Effector memory CD4-positive, alpha-beta T cell (primary cell): ENCODE measurements around the gene LRRC70.
"Not testable (repeated sequence)": the region's sequence is repeated elsewhere in the genome, so short reads cannot be mapped to it uniquely, and the experiment has no call there.

Experiments used
- DNase-seq, 3 donors: peaks; one replicate each; pipeline ENCODE4 v3.0.0-alpha.2; 2020
- H3K27ac ChIP-seq: 2 replicates; pipeline ENCODE4 v1.7.0; 2013; ENCODE audit warnings: mild to moderate bottlenecking, low read length, moderate library complexity; ENCODE audit not compliant: insufficient read depth, poor library complexity, severe bottlenecking
- H3K27me3 ChIP-seq: replicated peaks from 2 replicates; pipeline ENCODE4 v1.7.0; 2013; ENCODE audit warnings: mild to moderate bottlenecking, low read length; ENCODE audit not compliant: insufficient read depth, control insufficient read depth, poor library complexity, severe bottlenecking
- H3K36me3 ChIP-seq: 2 replicates; pipeline ENCODE4 v1.7.0; 2013; ENCODE audit warnings: mild to moderate bottlenecking, low read length, moderate library complexity; ENCODE audit not compliant: control insufficient read depth, insufficient read depth
- H3K4me1 ChIP-seq: 2 replicates; pipeline ENCODE4 v1.7.0; 2013; ENCODE audit warnings: low read length, mild to moderate bottlenecking; ENCODE audit not compliant: control insufficient read depth, insufficient read depth, poor library complexity, severe bottlenecking
- H3K4me3 ChIP-seq: 2 replicates; pipeline ENCODE4 v1.7.0; 2013; ENCODE audit warnings: low read length, low read depth, mild to moderate bottlenecking; ENCODE audit not compliant: insufficient read depth, poor library complexity, severe bottlenecking
- H3K9me3 ChIP-seq: 2 replicates; pipeline ENCODE4 v1.7.0; 2013; ENCODE audit warnings: mild to moderate bottlenecking, low read length, moderate library complexity; ENCODE audit not compliant: control insufficient read depth

Gene LRRC70

DNA sequence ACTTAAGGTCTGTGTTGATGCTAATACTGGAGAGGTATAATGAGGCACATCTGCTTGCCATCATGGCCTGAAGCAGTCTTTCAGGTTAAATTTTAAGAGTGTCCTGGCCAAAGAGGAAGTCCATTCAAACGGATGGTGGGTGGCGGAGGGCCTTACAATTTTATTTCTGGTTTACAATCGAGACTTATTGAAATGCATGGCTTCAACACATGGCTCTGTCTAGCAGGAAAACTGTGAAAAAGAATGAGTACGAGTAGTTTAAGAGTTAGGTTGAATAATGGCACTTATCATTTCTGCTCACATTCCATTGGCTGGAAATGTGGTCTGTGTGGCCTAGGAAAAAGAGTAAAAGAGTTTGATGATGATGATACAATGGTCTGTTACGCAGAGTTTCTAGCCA lies 42.1 kb downstream of the LRRC70 start:
- no peak overlapping the region for H3K27ac ChIP-seq
- H3K9me3 ChIP-seq, result no peaks in the 10 kb centered on the region
- no peaks in the 10 kb centered on the region for H3K27me3 ChIP-seq
- H3K36me3 ChIP-seq, result no peaks in the 10 kb centered on the region
- no peaks in the 10 kb centered on the region for H3K4me1 ChIP-seq
- H3K4me3 ChIP-seq, result no peak overlapping the region
- DNase-seq, result no peak

DNA sequence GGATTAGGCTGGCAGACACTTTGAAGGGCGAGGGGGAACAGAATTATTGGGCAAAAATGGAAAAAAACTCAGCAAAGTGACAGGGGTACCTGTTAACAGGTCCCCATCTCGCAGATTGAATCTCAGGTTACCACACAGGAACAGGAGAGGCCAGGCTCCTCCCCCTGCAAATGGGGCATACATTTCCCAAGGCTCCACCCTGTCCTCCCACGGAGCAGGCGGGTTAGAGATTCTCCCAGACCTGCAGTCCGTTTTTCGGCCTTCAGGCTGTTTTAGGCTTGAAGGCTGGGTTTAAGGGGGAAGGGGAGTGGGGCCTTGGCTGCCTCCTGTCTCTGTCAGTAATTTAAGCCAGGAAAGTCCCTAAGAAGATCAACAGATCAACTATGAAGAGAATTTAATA lies 42.7 kb downstream of the LRRC70 start:
- no peaks in the 10 kb centered on the region for H3K9me3 ChIP-seq
- H3K27ac ChIP-seq, result no peak overlapping the region
- no peaks in the 10 kb centered on the region for H3K27me3 ChIP-seq
- H3K4me3 ChIP-seq, result no peak overlapping the region
- H3K4me1 ChIP-seq, result no peaks in the 10 kb centered on the region
- DNase-seq, result no peak
- H3K36me3 ChIP-seq, result no peaks in the 10 kb centered on the region

DNA sequence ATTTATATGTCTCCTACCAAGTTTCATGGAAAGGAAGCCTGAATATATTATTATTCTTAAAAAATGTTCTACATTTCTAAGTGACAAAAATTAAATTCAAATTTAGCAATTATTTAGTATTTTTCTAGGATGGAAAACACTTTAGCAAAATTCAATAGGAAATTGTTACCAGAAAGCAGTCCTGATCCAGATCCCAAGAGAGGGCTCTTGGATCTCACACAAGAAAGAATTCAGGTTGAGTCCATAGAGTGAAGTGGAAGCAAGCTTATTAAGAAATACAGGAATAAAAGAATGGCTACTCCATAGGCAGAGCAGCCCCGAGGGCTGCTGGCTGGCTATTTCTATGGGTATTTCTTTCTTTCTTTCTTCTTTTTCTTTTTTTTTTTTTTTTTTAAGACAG lies 44.7 kb downstream of the LRRC70 start:
- Histone ChIP-seq H3K4me1 (no peaks in the 10 kb centered on the region), H3K4me3 (no peak overlapping the region), H3K9me3 (no peaks in the 10 kb centered on the region), H3K27ac (no peak overlapping the region), H3K27me3 (no peaks in the 10 kb centered on the region), H3K36me3 (peaks cover 13% of the 10 kb centered on the region)
- DNase-seq, result no peak

DNA sequence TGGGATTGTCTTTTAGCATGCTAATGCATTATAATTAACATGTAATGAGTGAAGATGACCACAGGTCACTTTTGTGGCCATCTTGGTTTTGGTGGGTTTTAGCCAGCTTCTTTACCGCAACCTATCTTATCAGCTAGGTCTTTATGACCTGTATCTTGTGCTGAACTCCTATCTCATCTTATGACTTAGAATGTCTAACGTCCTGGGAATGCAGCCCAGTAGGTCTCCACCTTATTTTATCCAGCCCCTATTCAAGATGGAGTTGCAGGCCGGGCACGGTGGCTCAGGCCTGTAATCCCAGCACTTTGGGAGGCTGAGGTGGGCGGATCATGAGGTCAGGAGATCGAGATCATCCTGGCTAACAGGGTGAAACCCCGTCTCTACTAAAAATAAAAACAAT lies 45.8 kb downstream of the LRRC70 start:
- not testable (repeated sequence) for H3K9me3 ChIP-seq, H3K27ac ChIP-seq, H3K4me3 ChIP-seq, H3K27me3 ChIP-seq, H3K4me1 ChIP-seq, DNase-seq
- peaks cover 21% of the 10 kb centered on the region for H3K36me3 ChIP-seq

DNA sequence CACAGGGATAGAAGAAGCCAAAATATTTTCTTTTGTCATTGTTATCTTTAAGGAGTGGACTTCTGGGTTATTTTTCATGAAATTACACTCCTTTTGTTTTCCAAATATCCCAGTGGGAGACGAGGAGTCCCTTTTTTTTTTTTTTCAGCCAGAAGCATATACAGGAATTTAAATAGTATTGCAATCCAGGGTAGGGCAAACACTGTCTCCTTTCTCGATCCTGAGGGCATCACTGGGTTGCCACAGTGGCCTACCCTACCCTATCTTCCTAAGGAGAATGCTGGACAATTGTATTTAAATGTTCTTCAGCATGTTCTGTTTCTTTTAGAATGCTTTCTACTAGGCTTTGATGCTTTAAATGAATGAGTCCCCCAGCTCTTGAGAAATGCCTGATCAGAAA lies 47.9 kb downstream of the LRRC70 start:
- Histone ChIP-seq H3K4me1 (no peaks in the 10 kb centered on the region), H3K36me3 (peaks cover 22% of the 10 kb centered on the region), H3K4me3 (no peak overlapping the region), H3K27me3 (no peaks in the 10 kb centered on the region), H3K9me3 (no peaks in the 10 kb centered on the region), H3K27ac (no peak overlapping the region)
- no peak for DNase-seq

- Histone ChIP-seq H3K36me3 (peaks cover 22% of the 10 kb centered on the region), H3K4me3 (no peak overlapping the region), H3K27ac (no peak overlapping the region), H3K4me1 (no peaks in the 10 kb centered on the region), H3K27me3 (no peaks in the 10 kb centered on the region), H3K9me3 (no peaks in the 10 kb centered on the region)
- no peak for DNase-seq
Measured at GRCh38 chr5:62627121-62627520, 48.5 kb downstream of the LRRC70 start.

DNA sequence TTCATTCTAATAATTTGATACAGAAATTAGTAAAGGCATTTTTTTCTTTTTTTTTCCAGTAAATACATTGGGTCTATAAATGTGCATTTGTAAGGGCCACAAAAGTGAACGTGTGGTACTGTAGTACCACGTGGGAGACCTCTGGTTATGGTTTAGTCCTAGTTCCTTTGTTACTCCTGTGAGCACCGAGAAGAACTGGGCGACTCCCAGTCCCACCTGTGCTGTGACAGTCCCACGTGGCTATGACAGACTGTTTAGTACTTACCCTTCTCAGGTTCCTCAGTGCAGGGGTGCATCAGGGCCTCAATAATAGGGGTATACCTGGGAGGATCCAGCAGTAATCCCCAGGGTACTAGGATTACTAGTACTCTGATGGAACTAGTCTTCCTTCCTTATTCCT lies 49.3 kb downstream of the LRRC70 start:
- no peak overlapping the region for H3K4me3 ChIP-seq
- no peaks in the 10 kb centered on the region for H3K27me3 ChIP-seq
- DNase-seq, result no peak
- no peaks in the 10 kb centered on the region for H3K9me3 ChIP-seq
- no peaks in the 10 kb centered on the region for H3K4me1 ChIP-seq
- no peak overlapping the region for H3K27ac ChIP-seq
- H3K36me3 ChIP-seq, result peaks cover 22% of the 10 kb centered on the region
